Astrocyte (in vitro differentiated cells and primary cell): ENCODE measurements around the gene LRRC63.

Experiments
- CTCF ChIP-seq: IDR thresholded peaks from 2 replicates; pipeline ENCODE4 v1.5.1; 2011; ENCODE audit warnings: low read depth, mild to moderate bottlenecking, inconsistent platforms, low read length, moderate library complexity; ENCODE audit not compliant: insufficient read depth
- EZH2 ChIP-seq: IDR thresholded peaks from 2 replicates; pipeline ENCODE4 v1.6.1; 2012; ENCODE audit warnings: mild to moderate bottlenecking, low read length, inconsistent platforms; ENCODE audit not compliant: insufficient read depth

GRCh38 chr13:46265292-46265691, 53.6 kb downstream of the LRRC63 start:
- TF ChIP-seq CTCF = no peak
- TF ChIP-seq EZH2 = no peak
